Measurements from ENCODE around the gene SLC33A1. TPM values are rescaled to one million over a fixed set of nuclear protein-coding genes. Genes with fewer than 3 reads are reported as not detected.

Gene SLC33A1
- total RNA-seq, 2 donors from 2014 or later, result 29.1 to 36.7 TPM

- no peak overlapping the region for H3K27ac Mint-ChIP-seq
- peaks cover 0 to 3% of the 10 kb centered on the region in 2 donors for H3K4me1 Mint-ChIP-seq (ENCODE audit: low read depth in 2 of 2)
- H3K36me3 Mint-ChIP-seq, result peaks cover 18% of the 10 kb centered on the region
Measured at GRCh38 chr3:155792532-155792931, 61.7 kb downstream of the SLC33A1 start.

GRCh38 chr3:155791190-155791589, 63.0 kb downstream of the SLC33A1 start:
- H3K36me3 Mint-ChIP-seq, result peaks cover 15% of the 10 kb centered on the region
- no peak overlapping the region for H3K4me3 Mint-ChIP-seq
- H3K4me1 Mint-ChIP-seq (ENCODE audit: low read depth in 2 of 2), result peaks cover 0 to 3% of the 10 kb centered on the region in 2 donors
- DNase-seq (ENCODE audit: low spot score) (no peak), ATAC-seq (peak; percentile 59 to 85)
- no peaks in the 10 kb centered on the region for H3K9me3 Mint-ChIP-seq
- H3K27ac Mint-ChIP-seq, result no peak overlapping the region
- no peaks in the 10 kb centered on the region for H3K27me3 Mint-ChIP-seq

More at GRCh38 chr3:155792532-155792931, 61.7 kb downstream of the SLC33A1 start:
- Mint-ChIP-seq H3K27me3 (no peaks in the 10 kb centered on the region), H3K4me3 (no peak overlapping the region), H3K9me3 (no peaks in the 10 kb centered on the region)
- DNase-seq (ENCODE audit: low spot score) (no peak), ATAC-seq (no peak)

GRCh38 chr3:155790272-155790925, 63.8 kb downstream of the SLC33A1 start:
- Mint-ChIP-seq H3K9me3 (no peaks in the 10 kb centered on the region), H3K36me3 (peaks cover 12% of the 10 kb centered on the region), H3K4me3 (no peak overlapping the region), H3K27me3 (no peaks in the 10 kb centered on the region), H3K27ac (no peak overlapping the region), H3K4me1 (ENCODE audit: low read depth in 2 of 2) (peaks cover 4 to 8% of the 10 kb centered on the region in 2 donors)
- no peak for DNase-seq (ENCODE audit: low spot score)
- ATAC-seq, result no peak

- ATAC-seq (no peak), DNase-seq (ENCODE audit: low spot score) (no peak)
- H3K27ac Mint-ChIP-seq, result no peak overlapping the region
- H3K9me3 Mint-ChIP-seq, result no peaks in the 10 kb centered on the region
- H3K36me3 Mint-ChIP-seq, result peaks cover 8% of the 10 kb centered on the region
- H3K27me3 Mint-ChIP-seq, result no peaks in the 10 kb centered on the region
- H3K4me3 Mint-ChIP-seq, result no peak overlapping the region
- peaks cover 4 to 5% of the 10 kb centered on the region in 2 donors for H3K4me1 Mint-ChIP-seq (ENCODE audit: low read depth in 2 of 2)
Measured at GRCh38 chr3:155785662-155786295, 68.4 kb downstream of the SLC33A1 start.

GRCh38 chr3:155782390-155782953, 71.8 kb downstream of the SLC33A1 start:
- ATAC-seq, result no peak
- Mint-ChIP-seq H3K9me3 (no peaks in the 10 kb centered on the region), H3K4me1 (ENCODE audit: low read depth in 2 of 2) (peaks cover 4 to 5% of the 10 kb centered on the region in 2 donors), H3K27ac (no peak overlapping the region), H3K36me3 (peaks cover 8% of the 10 kb centered on the region), H3K27me3 (no peaks in the 10 kb centered on the region), H3K4me3 (no peak overlapping the region)
- no peak for DNase-seq (ENCODE audit: low spot score)

- Mint-ChIP-seq H3K27ac (no peak overlapping the region), H3K36me3 (peaks cover 8% of the 10 kb centered on the region), H3K4me1 (ENCODE audit: low read depth in 2 of 2) (no peaks in the 10 kb centered on the region), H3K9me3 (no peaks in the 10 kb centered on the region), H3K27me3 (no peaks in the 10 kb centered on the region), H3K4me3 (no peak overlapping the region)
- ATAC-seq (no peak), DNase-seq (ENCODE audit: low spot score) (no peak)
Measured at GRCh38 chr3:155780291-155780690, 73.9 kb downstream of the SLC33A1 start.

GRCh38 chr3:155778462-155778861, 75.8 kb downstream of the SLC33A1 start:
- Mint-ChIP-seq H3K27me3 (no peaks in the 10 kb centered on the region), H3K36me3 (peaks cover 13% of the 10 kb centered on the region), H3K9me3 (no peaks in the 10 kb centered on the region), H3K4me1 (ENCODE audit: low read depth in 2 of 2) (no peaks in the 10 kb centered on the region), H3K4me3 (no peak overlapping the region), H3K27ac (no peak overlapping the region)
- ATAC-seq, result no peak
- no peak for DNase-seq (ENCODE audit: low spot score)

- Mint-ChIP-seq H3K27me3 (no peaks in the 10 kb centered on the region), H3K9me3 (no peaks in the 10 kb centered on the region), H3K4me1 (ENCODE audit: low read depth in 2 of 2) (no peaks in the 10 kb centered on the region), H3K36me3 (peaks cover 6% of the 10 kb centered on the region), H3K27ac (no peak overlapping the region), H3K4me3 (no peak overlapping the region)
- no peak for DNase-seq (ENCODE audit: low spot score)
- ATAC-seq, result no peak
Measured at GRCh38 chr3:155772801-155773200, 81.4 kb downstream of the SLC33A1 start.

- no peaks in the 10 kb centered on the region for H3K4me1 Mint-ChIP-seq (ENCODE audit: low read depth in 2 of 2)
- DNase-seq (ENCODE audit: low spot score) (no peak), ATAC-seq (peak; percentile 27 to 36)
- no peak overlapping the region for H3K27ac Mint-ChIP-seq
- H3K9me3 Mint-ChIP-seq, result no peaks in the 10 kb centered on the region
- H3K4me3 Mint-ChIP-seq, result no peak overlapping the region
- H3K36me3 Mint-ChIP-seq, result peaks cover 6% of the 10 kb centered on the region
- no peaks in the 10 kb centered on the region for H3K27me3 Mint-ChIP-seq
Measured at GRCh38 chr3:155771126-155771525, 83.1 kb downstream of the SLC33A1 start.

Other genes with a start within 250 kb of the SLC33A1 start
- gene PLCH1, start 109.4 kb downstream of the SLC33A1 start, total RNA-seq, result under 1 TPM; 0.17 to 0.24 TPM
- gene C3orf33, start 48.1 kb downstream of the SLC33A1 start, total RNA-seq, result 1 to 10 TPM; 1.6 to 1.7 TPM
- 100 to 1,000 TPM in 1 of 2 donors, 10 to 100 TPM in 1; 79.5 to 127 TPM for gene GMPS, start 16.2 kb upstream of the SLC33A1 start, total RNA-seq